ENCODE measurements around the gene POLR3GL.

DNA sequence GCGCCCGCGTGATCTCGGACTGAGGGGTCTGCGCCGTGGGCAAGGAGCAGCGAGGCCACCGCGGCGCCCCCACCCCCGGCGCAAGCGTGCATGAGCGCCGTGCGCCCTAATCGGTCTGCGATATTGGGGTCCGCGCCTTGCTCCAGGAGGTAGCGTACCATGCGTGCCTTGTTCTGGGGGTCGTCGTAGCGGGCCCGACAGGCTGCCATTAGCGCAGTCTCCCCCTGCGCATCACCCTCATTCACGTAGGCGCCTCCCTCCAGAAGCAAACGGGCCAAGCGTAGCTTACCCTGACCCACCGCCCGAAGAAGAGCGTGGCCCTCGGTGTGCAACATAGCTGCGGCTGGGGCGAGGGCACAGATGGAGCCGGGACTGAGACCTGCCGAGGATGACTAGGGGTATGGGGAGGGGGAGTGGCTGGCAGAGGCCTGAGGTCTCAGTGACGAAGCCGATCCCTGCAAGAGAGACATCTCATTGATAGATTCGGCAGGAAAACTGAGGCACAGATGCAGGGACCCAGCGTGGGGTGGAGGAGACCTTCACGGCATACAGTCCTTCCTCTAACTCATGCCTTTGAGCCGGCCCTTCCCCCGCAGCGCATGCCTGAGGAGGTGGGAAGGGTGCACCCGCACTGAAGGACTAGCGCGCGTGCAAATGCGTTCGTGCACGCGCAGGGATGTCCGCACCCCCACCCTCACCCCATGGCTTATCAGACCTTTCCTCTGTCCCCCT lies 2.9 kb upstream of the POLR3GL start:
- no peak for TF ChIP-seq GLIS3 (CRISPR knock-in tag; IDR thresholded peaks at IDR 0.05)
- TF ChIP-seq, protein P1, sequence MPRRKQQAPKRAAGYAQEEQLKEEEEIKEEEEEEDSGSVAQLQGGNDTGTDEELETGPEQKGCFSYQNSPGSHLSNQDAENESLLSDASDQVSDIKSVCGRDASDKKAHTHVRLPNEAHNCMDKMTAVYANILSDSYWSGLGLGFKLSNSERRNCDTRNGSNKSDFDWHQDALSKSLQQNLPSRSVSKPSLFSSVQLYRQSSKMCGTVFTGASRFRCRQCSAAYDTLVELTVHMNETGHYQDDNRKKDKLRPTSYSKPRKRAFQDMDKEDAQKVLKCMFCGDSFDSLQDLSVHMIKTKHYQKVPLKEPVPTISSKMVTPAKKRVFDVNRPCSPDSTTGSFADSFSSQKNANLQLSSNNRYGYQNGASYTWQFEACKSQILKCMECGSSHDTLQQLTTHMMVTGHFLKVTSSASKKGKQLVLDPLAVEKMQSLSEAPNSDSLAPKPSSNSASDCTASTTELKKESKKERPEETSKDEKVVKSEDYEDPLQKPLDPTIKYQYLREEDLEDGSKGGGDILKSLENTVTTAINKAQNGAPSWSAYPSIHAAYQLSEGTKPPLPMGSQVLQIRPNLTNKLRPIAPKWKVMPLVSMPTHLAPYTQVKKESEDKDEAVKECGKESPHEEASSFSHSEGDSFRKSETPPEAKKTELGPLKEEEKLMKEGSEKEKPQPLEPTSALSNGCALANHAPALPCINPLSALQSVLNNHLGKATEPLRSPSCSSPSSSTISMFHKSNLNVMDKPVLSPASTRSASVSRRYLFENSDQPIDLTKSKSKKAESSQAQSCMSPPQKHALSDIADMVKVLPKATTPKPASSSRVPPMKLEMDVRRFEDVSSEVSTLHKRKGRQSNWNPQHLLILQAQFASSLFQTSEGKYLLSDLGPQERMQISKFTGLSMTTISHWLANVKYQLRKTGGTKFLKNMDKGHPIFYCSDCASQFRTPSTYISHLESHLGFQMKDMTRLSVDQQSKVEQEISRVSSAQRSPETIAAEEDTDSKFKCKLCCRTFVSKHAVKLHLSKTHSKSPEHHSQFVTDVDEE (CRISPR knock-in tag; IDR thresholded peaks at IDR 0.05), result no peak
- TF ChIP-seq, protein P2, sequence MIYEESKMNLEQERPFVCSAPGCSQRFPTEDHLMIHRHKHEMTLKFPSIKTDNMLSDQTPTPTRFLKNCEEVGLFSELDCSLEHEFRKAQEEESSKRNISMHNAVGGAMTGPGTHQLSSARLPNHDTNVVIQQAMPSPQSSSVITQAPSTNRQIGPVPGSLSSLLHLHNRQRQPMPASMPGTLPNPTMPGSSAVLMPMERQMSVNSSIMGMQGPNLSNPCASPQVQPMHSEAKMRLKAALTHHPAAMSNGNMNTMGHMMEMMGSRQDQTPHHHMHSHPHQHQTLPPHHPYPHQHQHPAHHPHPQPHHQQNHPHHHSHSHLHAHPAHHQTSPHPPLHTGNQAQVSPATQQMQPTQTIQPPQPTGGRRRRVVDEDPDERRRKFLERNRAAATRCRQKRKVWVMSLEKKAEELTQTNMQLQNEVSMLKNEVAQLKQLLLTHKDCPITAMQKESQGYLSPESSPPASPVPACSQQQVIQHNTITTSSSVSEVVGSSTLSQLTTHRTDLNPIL (CRISPR knock-in tag; IDR thresholded peaks at IDR 0.05; ENCODE audit: low read depth), result no peak
- TF ChIP-seq ESRRG (CRISPR knock-in tag; IDR thresholded peaks at IDR 0.05), result no peak
- no peak for TF ChIP-seq ZNF8 (CRISPR knock-in tag; IDR thresholded peaks at IDR 0.05)
- TF ChIP-seq ZNF565 (CRISPR knock-in tag; conservative IDR thresholded peaks at IDR 0.05; ENCODE audit: low read depth), result no peak

Measured in SK-N-SH treated with all-trans-retinoic acid at 6 μM for 48 hours (cell line).